Measurements from ENCODE around the gene PEX11A. TPM values are rescaled to one million over a fixed set of nuclear protein-coding genes. Genes with fewer than 3 reads are reported as not detected.
"Not testable (repeated sequence)": the region's sequence is repeated elsewhere in the genome, so short reads cannot be mapped to it uniquely, and the experiment has no call there.

PEX11A gene
- total RNA-seq, 8 experiments from 2014 or later, result 1.5 to 14.0 (median 2.8) TPM

DNA sequence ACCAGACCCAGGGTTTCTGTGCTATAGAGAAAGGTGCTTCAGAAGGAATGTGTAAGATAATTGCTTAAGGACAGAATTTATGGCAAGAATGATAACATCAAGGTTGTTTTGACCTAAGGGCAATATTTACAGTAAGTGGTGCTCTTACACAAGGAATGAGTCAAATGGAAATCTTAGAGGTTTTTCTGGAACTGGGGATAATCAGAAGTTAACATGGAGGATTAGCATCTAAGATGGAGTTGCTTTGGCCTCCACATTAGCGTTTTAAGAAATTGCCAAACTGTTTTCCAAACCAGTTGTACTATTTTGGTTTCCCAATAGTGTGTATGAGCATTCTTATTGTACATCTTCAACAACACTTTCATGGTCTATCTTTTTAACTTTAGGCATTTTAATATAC is 3.1 kb upstream of the PEX11A start:
- WGBS, 10 experiments, result 63 to 100% (median 87%) methylated on average over 1 of the region's 1 CpG; no CpG with 5 or more reads in 4 of the 10 experiments
- no peak overlapping the region for H3K27ac ChIP-seq
- ATAC-seq (replicated peaks in 6 of 8), result no peak
- peaks cover 0 to 4% of the 10 kb centered on the region in 2 donors for H3K4me1 ChIP-seq (replicated peaks in 1 of 2)
- no peak overlapping the region for H3K4me3 ChIP-seq
- in situ Hi-C loops (cut with MboI; ENCODE audit: low pct_unique_long_range_greater_than_20kb in 2 of 9, low sequenced_read_pairs in 9 of 9, unreplicated experiment in 9 of 9), result no loop called here

DNA sequence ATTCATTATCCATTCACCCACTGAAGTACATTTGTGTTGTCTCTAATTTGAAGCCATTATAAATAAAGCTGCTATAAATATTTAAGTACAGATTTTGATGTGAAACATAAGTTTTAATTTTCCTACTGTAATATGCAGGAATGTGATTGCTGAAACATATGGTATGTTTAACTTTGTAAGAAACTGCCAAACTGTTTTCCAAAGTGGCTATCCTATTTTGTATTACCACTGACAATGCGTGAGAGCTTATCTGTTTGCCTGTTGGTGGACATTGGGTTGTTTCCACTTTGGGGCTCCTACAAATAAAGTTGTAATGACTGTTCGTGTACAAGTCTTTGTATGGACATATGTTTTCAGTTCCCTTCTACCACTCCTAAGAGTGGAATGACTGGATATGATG is 2.5 kb upstream of the PEX11A start:
- WGBS, 10 experiments, result 17 to 67% (median 50%) methylated on average over 1 to 2 of the region's 2 CpGs; no CpG with 5 or more reads in 1 of the 10 experiments
- in situ Hi-C loops (cut with MboI; ENCODE audit: low pct_unique_long_range_greater_than_20kb in 2 of 9, low sequenced_read_pairs in 9 of 9, unreplicated experiment in 9 of 9), result no loop called here
- Histone ChIP-seq H3K4me1 (replicated peaks in 1 of 2) (peaks cover 0 to 4% of the 10 kb centered on the region in 2 donors), H3K27ac (no peak overlapping the region), H3K4me3 (no peak overlapping the region)
- no peak for ATAC-seq (replicated peaks in 6 of 8)

DNA sequence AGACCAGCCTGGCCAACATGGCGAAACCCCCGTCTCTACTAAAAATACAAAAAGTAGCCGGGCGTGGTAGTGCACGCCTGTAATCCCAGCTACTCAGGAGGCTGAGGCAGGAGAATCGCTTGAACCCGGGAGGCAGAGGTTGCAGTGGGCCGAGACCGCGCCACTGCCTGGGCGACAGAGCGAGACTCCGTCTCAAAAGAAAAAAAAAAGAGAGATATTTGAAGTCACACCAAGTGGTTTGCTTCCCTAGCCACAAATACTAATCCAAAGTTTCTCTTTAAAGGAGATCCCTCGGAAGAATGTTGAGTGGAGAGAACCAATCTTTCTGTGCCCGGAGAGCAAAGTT is 651 bp downstream of the PEX11A start:
- H3K27ac ChIP-seq; ATAC-seq (replicated peaks in 6 of 8); H3K4me1 ChIP-seq (replicated peaks in 1 of 2); in situ Hi-C loops (cut with MboI; ENCODE audit: low pct_unique_long_range_greater_than_20kb in 2 of 9, low sequenced_read_pairs in 9 of 9, unreplicated experiment in 9 of 9): not testable (repeated sequence)
- WGBS, 10 experiments, result 37 to 90% (median 49%) methylated on average over 2 to 4 of the region's 15 CpGs; no CpG with 5 or more reads in 7 of the 10 experiments
- peak overlapping the region; percentile 43 to 58 (median 54) for H3K4me3 ChIP-seq

DNA sequence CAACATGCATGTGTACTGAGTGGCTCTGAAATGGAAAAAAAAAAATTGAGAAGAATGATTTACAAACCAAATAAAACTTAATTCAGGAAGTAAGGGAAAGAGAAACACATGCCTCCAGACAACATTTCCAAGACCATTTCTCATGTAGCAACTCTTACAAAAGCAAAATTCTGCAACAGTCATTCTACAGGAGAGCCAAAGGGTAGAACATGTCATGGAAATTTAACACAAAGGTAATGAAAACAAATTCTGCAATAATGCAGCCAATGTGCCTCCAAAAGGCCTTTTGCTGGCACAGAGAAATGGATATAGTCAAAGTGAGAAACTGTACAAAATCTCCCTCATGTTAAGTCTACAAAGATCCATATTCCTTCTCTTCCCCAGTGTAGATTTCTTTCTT is 4.0 kb downstream of the PEX11A start:
- no peak for ATAC-seq (replicated peaks in 6 of 8)
- in situ Hi-C loops (cut with MboI; ENCODE audit: low pct_unique_long_range_greater_than_20kb in 2 of 9, low sequenced_read_pairs in 9 of 9, unreplicated experiment in 9 of 9), result no loop called here

DNA sequence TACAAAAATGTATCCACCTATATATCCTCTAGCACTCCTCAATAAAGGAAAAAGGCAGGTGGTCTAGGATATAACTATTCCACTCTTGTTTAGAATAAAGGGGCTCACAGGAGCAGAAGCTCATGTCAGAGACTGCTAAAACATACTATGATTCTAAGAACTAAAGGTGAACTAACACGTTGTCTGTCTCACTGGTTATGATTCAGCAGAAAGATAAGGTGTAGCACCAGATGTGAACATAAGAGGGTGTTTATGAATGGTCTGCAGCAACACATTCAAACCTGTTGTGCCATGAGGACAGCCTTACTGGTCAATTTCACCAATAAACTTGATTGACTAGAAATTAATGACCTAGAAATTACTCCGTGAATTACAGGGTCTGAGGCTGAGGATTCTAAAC is 4.6 kb downstream of the PEX11A start:
- in situ Hi-C loops (cut with MboI; ENCODE audit: low pct_unique_long_range_greater_than_20kb in 2 of 9, low sequenced_read_pairs in 9 of 9, unreplicated experiment in 9 of 9), result no loop called here
- Histone ChIP-seq H3K27ac (no peak overlapping the region), H3K4me1 (replicated peaks in 1 of 2) (peaks cover 0 to 4% of the 10 kb centered on the region in 2 donors), H3K4me3 (no peak overlapping the region)
- ATAC-seq (replicated peaks in 6 of 8), result no peak
- 13 to 100% (median 57%) methylated on average over 1 to 2 of the region's 2 CpGs; no CpG with 5 or more reads in 3 of the 10 experiments for WGBS, 10 experiments

More for the DNA sequence above, 4.0 kb downstream of the PEX11A start:
- Histone ChIP-seq H3K27ac (no peak overlapping the region), H3K4me3 (no peak overlapping the region), H3K4me1 (replicated peaks in 1 of 2) (peaks cover 0 to 4% of the 10 kb centered on the region in 2 donors)

DNA sequence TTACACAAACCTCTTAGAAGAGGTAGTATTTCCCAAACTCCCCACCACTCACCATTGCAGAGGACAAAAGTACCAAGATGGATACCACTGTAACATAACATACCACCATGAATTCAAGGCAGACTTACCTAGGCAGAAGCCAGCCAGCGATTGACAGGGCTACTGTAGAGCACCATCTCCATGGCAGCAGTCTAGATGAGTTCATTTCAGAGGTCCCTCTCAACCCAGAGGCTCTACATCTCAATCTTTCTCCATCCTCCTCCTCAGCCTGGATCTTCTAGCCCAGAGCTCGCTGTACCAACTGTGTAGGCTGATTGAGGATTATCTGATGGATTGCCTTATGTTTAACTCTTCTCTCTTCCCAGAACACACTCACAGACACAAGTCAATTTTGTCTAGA is 9.4 kb downstream of the PEX11A start:
- WGBS, 10 experiments, result 20 to 100% (median 78%) methylated on average over 1 to 2 of the region's 2 CpGs; no CpG with 5 or more reads in 4 of the 10 experiments
- Histone ChIP-seq H3K27ac (no peak overlapping the region), H3K4me1 (replicated peaks in 1 of 2) (peaks cover 0 to 2% of the 10 kb centered on the region in 2 donors), H3K4me3 (no peak overlapping the region)
- in situ Hi-C loops (cut with MboI; ENCODE audit: low pct_unique_long_range_greater_than_20kb in 2 of 9, low sequenced_read_pairs in 9 of 9, unreplicated experiment in 9 of 9), result no loop called here
- no peak for ATAC-seq (replicated peaks in 6 of 8)

DNA sequence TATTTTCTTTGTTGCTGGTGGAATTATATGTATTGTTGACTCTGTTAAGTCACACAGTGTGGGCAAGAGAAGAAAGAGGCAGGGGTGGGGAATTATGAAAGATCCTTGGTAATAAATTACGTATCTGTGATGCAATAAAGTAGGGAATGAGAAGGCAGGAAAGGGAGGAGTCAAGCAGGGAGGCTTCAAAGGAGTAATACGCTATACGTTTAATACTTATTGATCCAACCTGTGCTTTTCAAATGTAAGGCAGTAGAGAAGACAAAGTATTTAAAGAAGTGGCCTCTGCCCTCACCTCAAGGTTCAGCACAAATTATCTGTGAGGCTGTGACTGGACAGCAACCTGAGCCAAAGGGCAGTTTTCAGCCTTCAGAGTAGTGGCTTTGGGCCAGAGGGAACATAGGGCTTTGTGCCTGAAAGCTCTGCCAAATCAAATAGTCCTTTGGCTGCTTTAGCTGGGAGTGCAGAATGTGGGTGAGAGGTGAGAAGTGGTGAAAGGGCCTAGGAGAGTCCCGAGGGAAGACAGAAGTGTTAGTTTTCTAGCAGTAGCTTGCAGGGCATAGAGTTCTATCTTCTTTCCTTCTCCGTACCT is 10.2 kb downstream of the PEX11A start:
- WGBS, 10 experiments, result 42 to 100% (median 74%) methylated on average over 1 to 5 of the region's 5 CpGs
- peak in 2 of 8 experiments; percentile 38 to 81 for ATAC-seq (replicated peaks in 6 of 8)
- in situ Hi-C loops (cut with MboI; ENCODE audit: low pct_unique_long_range_greater_than_20kb in 2 of 9, low sequenced_read_pairs in 9 of 9, unreplicated experiment in 9 of 9), result no loop called here

DNA sequence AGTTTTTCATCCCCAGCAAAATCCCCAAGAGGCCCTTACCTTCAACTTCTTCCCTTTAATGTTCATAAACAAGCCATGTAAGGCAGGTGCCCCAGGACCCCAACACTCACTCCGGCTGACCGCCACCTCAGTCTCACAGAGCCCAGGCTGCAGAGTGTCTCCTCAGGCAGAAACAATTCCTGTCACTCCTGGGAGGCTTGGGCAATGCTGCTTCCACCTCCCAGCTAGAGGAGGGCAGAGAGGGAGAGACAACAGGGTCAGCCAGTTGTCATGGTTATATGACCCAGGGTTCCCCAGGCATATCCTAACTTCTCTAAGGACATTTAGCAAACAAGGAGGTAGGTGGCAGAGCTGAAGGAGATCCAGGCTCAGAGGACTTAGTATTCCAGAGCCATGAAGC is 11.3 kb downstream of the PEX11A start, which contains the start of gene PLIN1:
TSS of gene PLIN1 (minus strand) at position 156 of the 400 bp plus-strand sequence. CDS start 1,878 bp downstream, outside the sequence.
- in situ Hi-C loops (cut with MboI; ENCODE audit: low pct_unique_long_range_greater_than_20kb in 2 of 9, low sequenced_read_pairs in 9 of 9, unreplicated experiment in 9 of 9), result no loop called here
- H3K27ac ChIP-seq, result no peak within 1 kb of the TSS
- no peak for ATAC-seq (replicated peaks in 6 of 8)
- H3K4me3 ChIP-seq, result no peak within 1 kb of the TSS
- WGBS, 10 experiments, result 80 to 100% (median 85%) methylated on average over 1 to 2 of the region's 2 CpGs; no CpG with 5 or more reads in 6 of the 10 experiments
- H3K4me1 ChIP-seq (replicated peaks in 1 of 2), result peaks cover 0 to 2% of the 10 kb centered on the region in 2 donors

More for the DNA sequence above, 10.2 kb downstream of the PEX11A start:
- Histone ChIP-seq H3K4me3 (no peak overlapping the region), H3K4me1 (replicated peaks in 1 of 2) (peaks cover 0 to 2% of the 10 kb centered on the region in 2 donors), H3K27ac (no peak overlapping the region)

DNA sequence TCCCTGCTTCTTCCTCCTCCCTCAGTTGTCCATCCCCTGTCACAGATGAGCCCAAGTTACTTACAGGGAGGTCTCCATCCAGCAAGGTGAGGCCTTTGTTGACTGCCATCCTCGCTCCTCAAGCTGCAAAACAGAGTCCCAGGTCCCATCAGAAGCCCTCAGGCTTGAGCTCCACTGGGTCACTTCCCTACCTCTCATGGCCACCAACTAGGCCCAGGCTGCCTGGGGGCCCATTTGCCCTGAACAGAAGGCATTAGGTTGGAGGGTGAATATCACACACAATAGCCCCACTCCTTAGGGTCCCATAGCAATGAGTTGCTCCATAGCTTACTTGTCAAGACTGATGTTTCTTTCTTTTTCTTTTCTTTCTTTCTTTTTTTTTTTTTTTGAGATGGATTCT is 13.2 kb downstream of the PEX11A start:
- Histone ChIP-seq H3K27ac (no peak overlapping the region), H3K4me1 (replicated peaks in 1 of 2) (peaks cover 0 to 2% of the 10 kb centered on the region in 2 donors), H3K4me3 (no peak overlapping the region)
- ATAC-seq (replicated peaks in 6 of 8), result no peak
- in situ Hi-C loops (cut with MboI; ENCODE audit: low pct_unique_long_range_greater_than_20kb in 2 of 9, low sequenced_read_pairs in 9 of 9, unreplicated experiment in 9 of 9), result no loop called here
- 40 to 100% (median 60%) methylated on average over 1 of the region's 1 CpG; no CpG with 5 or more reads in 7 of the 10 experiments for WGBS, 10 experiments

DNA sequence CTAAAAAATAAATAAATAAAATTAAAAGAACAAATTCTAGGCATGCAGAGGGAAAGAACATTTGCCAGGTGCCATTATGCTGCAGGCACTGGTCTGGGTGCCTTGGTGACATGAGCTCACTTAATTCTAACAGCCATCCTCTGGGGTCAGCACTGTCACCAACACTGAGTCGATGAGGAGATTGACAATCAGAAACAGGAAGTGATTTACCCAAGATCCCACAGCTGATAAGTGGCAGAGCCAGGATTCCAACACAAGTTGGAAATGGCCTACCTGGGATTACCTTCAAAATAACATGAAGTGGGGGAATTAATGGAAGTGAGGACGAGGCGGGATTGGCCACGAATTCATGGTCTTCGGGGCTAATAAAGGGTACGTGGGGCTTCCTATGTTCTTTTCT is 14.9 kb downstream of the PEX11A start:
- Histone ChIP-seq H3K4me3 (no peak overlapping the region), H3K27ac (no peak overlapping the region), H3K4me1 (replicated peaks in 1 of 2) (peaks cover 0 to 2% of the 10 kb centered on the region in 2 donors)
- WGBS, 10 experiments, result 40 to 100% (median 82%) methylated on average over 1 to 6 of the region's 6 CpGs; no CpG with 5 or more reads in 1 of the 10 experiments
- no peak for ATAC-seq (replicated peaks in 6 of 8)
- in situ Hi-C loops (cut with MboI; ENCODE audit: low pct_unique_long_range_greater_than_20kb in 2 of 9, low sequenced_read_pairs in 9 of 9, unreplicated experiment in 9 of 9), result no loop called here

DNA sequence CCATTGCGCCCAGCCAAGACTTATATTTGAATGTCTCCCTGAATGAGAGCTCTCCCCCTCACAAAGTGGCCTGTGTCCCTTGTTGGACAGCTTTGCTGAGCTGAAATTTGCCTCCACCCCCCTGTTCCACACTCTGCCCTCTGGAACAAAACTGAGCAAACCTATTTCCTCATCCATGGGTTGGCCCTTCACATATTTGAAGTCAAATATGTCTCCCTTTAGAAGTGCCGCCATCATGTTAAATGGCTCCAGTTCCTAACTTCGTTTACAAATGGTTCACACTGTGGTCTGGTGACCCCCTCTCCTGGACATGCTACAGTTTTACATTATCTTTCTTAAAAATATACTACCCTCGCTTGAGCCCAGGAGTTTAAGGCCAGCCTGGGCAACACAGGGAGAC is 16.0 kb downstream of the PEX11A start:
- Histone ChIP-seq H3K4me3 (no peak overlapping the region), H3K27ac (no peak overlapping the region), H3K4me1 (replicated peaks in 1 of 2) (no peaks in the 10 kb centered on the region)
- in situ Hi-C loops (cut with MboI; ENCODE audit: low pct_unique_long_range_greater_than_20kb in 2 of 9, low sequenced_read_pairs in 9 of 9, unreplicated experiment in 9 of 9), result no loop called here
- ATAC-seq (replicated peaks in 6 of 8), result no peak
- 0 to 100% (median 74%) methylated on average over 1 to 4 of the region's 4 CpGs; no CpG with 5 or more reads in 3 of the 10 experiments for WGBS, 10 experiments

DNA sequence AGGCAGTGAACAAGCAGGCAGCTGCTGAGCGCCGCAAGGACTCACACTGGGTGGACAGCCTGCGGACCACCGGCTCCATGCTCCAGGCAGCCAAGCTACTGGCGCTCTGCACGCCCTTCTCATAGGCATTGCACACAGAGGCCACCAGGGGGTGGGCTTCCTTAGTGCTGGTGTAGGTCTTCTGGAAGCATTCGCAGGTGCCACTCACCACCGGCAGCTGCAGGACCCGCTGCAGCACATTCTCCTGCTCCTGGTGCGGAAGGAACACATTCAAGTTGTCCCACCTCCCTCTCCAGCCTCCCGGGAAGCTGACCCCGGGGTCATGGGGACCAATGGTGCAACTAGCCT is 17.4 kb downstream of the PEX11A start:
- in situ Hi-C loops (cut with MboI; ENCODE audit: low pct_unique_long_range_greater_than_20kb in 2 of 9, low sequenced_read_pairs in 9 of 9, unreplicated experiment in 9 of 9), result no loop called here
- H3K4me3 ChIP-seq, result no peak overlapping the region
- no peak overlapping the region for H3K27ac ChIP-seq
- WGBS, 10 experiments, result 0 to 73% (median 38%) methylated on average over 1 to 3 of the region's 12 CpGs; no CpG with 5 or more reads in 6 of the 10 experiments
- no peaks in the 10 kb centered on the region for H3K4me1 ChIP-seq (replicated peaks in 1 of 2)
- ATAC-seq (replicated peaks in 6 of 8), result peak in 5 of 8 experiments; percentile 24 to 83 (median 45)

DNA sequence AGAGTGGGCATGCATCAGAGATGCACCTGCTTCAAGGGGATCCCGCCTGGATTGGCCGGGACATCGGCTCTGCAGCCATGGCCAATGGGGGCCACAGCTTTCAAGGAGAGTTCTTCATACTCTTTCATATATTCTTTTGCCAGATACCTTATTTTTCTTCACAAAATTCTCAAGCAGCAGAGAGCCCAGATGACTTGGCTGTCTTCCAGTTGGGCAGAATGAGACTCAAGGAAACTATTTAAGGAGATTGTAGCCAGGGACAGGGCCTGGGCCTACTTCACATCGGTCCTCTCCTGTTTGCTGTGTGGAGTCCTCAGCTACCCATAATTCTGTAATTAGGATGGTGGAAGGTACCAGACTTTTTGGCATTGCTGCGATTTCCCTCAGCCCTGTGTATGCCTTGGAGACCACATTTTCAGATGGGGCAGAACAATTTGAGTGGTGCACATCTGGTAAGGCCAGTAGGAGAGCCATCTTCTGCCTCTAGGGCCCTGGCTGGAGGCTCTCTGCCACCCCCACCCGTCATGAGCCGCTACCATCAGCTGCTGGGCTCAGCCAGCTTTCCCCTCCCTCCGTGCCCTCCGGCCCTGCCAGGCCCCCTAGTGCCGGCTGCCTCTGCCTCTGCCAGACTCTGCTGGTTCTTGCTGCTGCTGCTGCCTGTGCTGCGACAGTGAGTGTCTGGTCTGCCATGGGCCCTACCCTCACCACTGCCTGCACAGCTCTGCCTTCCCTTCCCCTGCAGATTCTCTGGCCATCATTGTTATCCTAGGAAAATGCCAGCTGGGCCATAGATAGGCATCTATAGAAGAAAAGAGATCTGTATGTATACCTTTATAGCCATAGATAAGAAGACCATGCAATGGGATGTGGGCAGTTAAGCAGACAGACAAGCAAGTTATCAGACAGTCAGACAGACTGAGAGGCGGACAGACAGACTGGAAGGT is 18.1 kb downstream of the PEX11A start:
- in situ Hi-C loops (cut with MboI; ENCODE audit: low pct_unique_long_range_greater_than_20kb in 2 of 9, low sequenced_read_pairs in 9 of 9, unreplicated experiment in 9 of 9), result no loop called here

More for the DNA sequence above, 18.1 kb downstream of the PEX11A start:
- Histone ChIP-seq H3K27ac (no peak overlapping the region), H3K4me1 (replicated peaks in 1 of 2) (no peaks in the 10 kb centered on the region), H3K4me3 (no peak overlapping the region)
- 0 to 100% (median 91%) methylated on average over 1 to 4 of the region's 12 CpGs; no CpG with 5 or more reads in 1 of the 10 experiments for WGBS, 10 experiments
- ATAC-seq (replicated peaks in 6 of 8), result peak in 3 of 8 experiments; percentile 21 to 63 (median 58)

Data from motor neuron (in vitro differentiated cells).